ENCODE results near the gene MAP6. TPM values are rescaled to one million over a fixed set of nuclear protein-coding genes. Genes with fewer than 3 reads are reported as not detected.

The MAP6 gene
- total and polyA plus RNA-seq, 10 donors: 1.3 to 9.0 (median 2.3) TPM

- Histone ChIP-seq H3K4me1 (peaks cover 0 to 25% (median 0%) of the 10 kb centered on the region in 6 donors), H3K27ac (no peak overlapping the region), H3K27me3 (replicated peaks in 1 of 7) (no peaks in the 10 kb centered on the region), H3K36me3 (no peaks in the 10 kb centered on the region), H3K4me3 (no peak overlapping the region), H3K9me3 (no peaks in the 10 kb centered on the region)
- DNase-seq: no peak
- WGBS, 5 donors: 48 to 76% (median 64%) methylated on average over 2 of the region's 2 CpGs
- intact Hi-C loops (cut with DNase I; ENCODE audit: low total_unique reads): loop anchor here (10.0 kb wide), 1 partner anchor 49 kb away; no protein-coding TSS in a partner anchor
- no peak for TF ChIP-seq POLR2AphosphoS5 (IDR thresholded peaks at IDR 0.05)
- no peak for TF ChIP-seq POLR2A (IDR thresholded peaks at IDR 0.05)
- no peak for TF ChIP-seq CTCF (IDR thresholded peaks at IDR 0.05 in 8 of 11, conservative IDR thresholded peaks at IDR 0.05 in 3 of 11)
Measured at GRCh38 chr11:75593286-75593915, 75.4 kb downstream of the MAP6 start.

GRCh38 chr11:75592715-75593114 lies 76.1 kb downstream of the MAP6 start:
- 31 to 59% (median 54%) methylated on average over 2 of the region's 2 CpGs for WGBS, 5 donors
- H3K9me3 ChIP-seq: no peaks in the 10 kb centered on the region
- H3K4me1 ChIP-seq: peaks cover 0 to 25% (median 0%) of the 10 kb centered on the region in 6 donors
- H3K27me3 ChIP-seq (replicated peaks in 1 of 7): no peaks in the 10 kb centered on the region
- no peak overlapping the region for H3K27ac ChIP-seq
- intact Hi-C loops (cut with DNase I; ENCODE audit: low total_unique reads): loop anchor here (10.0 kb wide), 1 partner anchor 48 kb away; no protein-coding TSS in a partner anchor
- TF ChIP-seq POLR2A (IDR thresholded peaks at IDR 0.05) (no peak), POLR2AphosphoS5 (IDR thresholded peaks at IDR 0.05) (no peak), CTCF (IDR thresholded peaks at IDR 0.05 in 8 of 11, conservative IDR thresholded peaks at IDR 0.05 in 3 of 11) (no peak)
- DNase-seq: no peak
- H3K4me3 ChIP-seq: no peak overlapping the region
- H3K36me3 ChIP-seq: no peaks in the 10 kb centered on the region

GRCh38 chr11:75591966-75592365 lies 76.9 kb downstream of the MAP6 start:
- no peak for DNase-seq
- Histone ChIP-seq H3K4me3 (no peak overlapping the region), H3K9me3 (no peaks in the 10 kb centered on the region), H3K36me3 (no peaks in the 10 kb centered on the region), H3K4me1 (peaks cover 0 to 25% (median 0%) of the 10 kb centered on the region in 6 donors), H3K27me3 (replicated peaks in 1 of 7) (no peaks in the 10 kb centered on the region), H3K27ac (no peak overlapping the region)
- TF ChIP-seq POLR2AphosphoS5 (IDR thresholded peaks at IDR 0.05): no peak
- TF ChIP-seq POLR2A (IDR thresholded peaks at IDR 0.05): no peak
- no peak for TF ChIP-seq CTCF (IDR thresholded peaks at IDR 0.05 in 8 of 11, conservative IDR thresholded peaks at IDR 0.05 in 3 of 11)
- intact Hi-C loops (cut with DNase I; ENCODE audit: low total_unique reads): loop anchor here (10.0 kb wide), 1 partner anchor 47 kb away; no protein-coding TSS in a partner anchor
- WGBS, 5 donors: 77 to 89% (median 81%) methylated on average over 6 of the region's 6 CpGs

GRCh38 chr11:75591371-75591770 lies 77.5 kb downstream of the MAP6 start:
- intact Hi-C loops (cut with DNase I; ENCODE audit: low total_unique reads): loop anchor here (10.0 kb wide), 1 partner anchor 47 kb away; no protein-coding TSS in a partner anchor
- no peak overlapping the region for H3K4me3 ChIP-seq
- no peak for TF ChIP-seq POLR2A (IDR thresholded peaks at IDR 0.05)
- TF ChIP-seq POLR2AphosphoS5 (IDR thresholded peaks at IDR 0.05): no peak
- WGBS, 5 donors: 88 to 93% (median 90%) methylated on average over 8 of the region's 8 CpGs
- no peaks in the 10 kb centered on the region for H3K9me3 ChIP-seq
- H3K27ac ChIP-seq: no peak overlapping the region
- H3K4me1 ChIP-seq: peaks cover 0 to 25% (median 0%) of the 10 kb centered on the region in 6 donors
- H3K27me3 ChIP-seq (replicated peaks in 1 of 7): no peaks in the 10 kb centered on the region
- DNase-seq: no peak
- no peaks in the 10 kb centered on the region for H3K36me3 ChIP-seq

Measured in spleen (tissue), 11 donors.